GM21367 (cell line): ENCODE results near the gene ST6GALNAC2.
A peak's percentile ranks its signal among the peaks of the same experiment; 100 is the strongest.

ENCODE experiments used
- ATAC-seq: cut with Tn5 transposase; IDR thresholded peaks from one replicate; pipeline ENCODE4 v1.9.1; 2021; ENCODE audit not compliant: unreplicated experiment

Gene ST6GALNAC2

GRCh38 chr17:76557368-76558197 lies 28.1 kb downstream of the ST6GALNAC2 start:
- ATAC-seq: peak; percentile 71

GRCh38 chr17:76556765-76557367 lies 28.8 kb downstream of the ST6GALNAC2 start:
- no peak for ATAC-seq

GRCh38 chr17:76554131-76554530 lies 31.5 kb downstream of the ST6GALNAC2 start:
- no peak for ATAC-seq

GRCh38 chr17:76553178-76553908 lies 32.3 kb downstream of the ST6GALNAC2 start:
- ATAC-seq: no peak

- no peak for ATAC-seq
Measured at GRCh38 chr17:76551685-76552084, 34.0 kb downstream of the ST6GALNAC2 start.

GRCh38 chr17:76550712-76551615 lies 34.7 kb downstream of the ST6GALNAC2 start:
- no peak for ATAC-seq

- no peak for ATAC-seq
Measured at GRCh38 chr17:76549539-76549938, 36.1 kb downstream of the ST6GALNAC2 start.

- no peak for ATAC-seq
Measured at GRCh38 chr17:76549215-76549518, 36.5 kb downstream of the ST6GALNAC2 start.

GRCh38 chr17:76548378-76549214 lies 37.1 kb downstream of the ST6GALNAC2 start:
- no peak for ATAC-seq

GRCh38 chr17:76547642-76548202 lies 37.9 kb downstream of the ST6GALNAC2 start:
- no peak for ATAC-seq

- ATAC-seq: no peak
Measured at GRCh38 chr17:76547183-76547641, 38.4 kb downstream of the ST6GALNAC2 start.

GRCh38 chr17:76546556-76547182 lies 39.0 kb downstream of the ST6GALNAC2 start:
- ATAC-seq: no peak

GRCh38 chr17:76545918-76546555 lies 39.6 kb downstream of the ST6GALNAC2 start:
- ATAC-seq: no peak

GRCh38 chr17:76544546-76545365 lies 40.9 kb downstream of the ST6GALNAC2 start:
- ATAC-seq: no peak

GRCh38 chr17:76543826-76544545 lies 41.7 kb downstream of the ST6GALNAC2 start:
- ATAC-seq: no peak

- no peak for ATAC-seq
Measured at GRCh38 chr17:76543482-76543825, 42.2 kb downstream of the ST6GALNAC2 start.

- no peak for ATAC-seq
Measured at GRCh38 chr17:76542984-76543383, 42.7 kb downstream of the ST6GALNAC2 start.
